ENCODE measurements around the gene NRIP1. TPM values are rescaled to one million over a fixed set of nuclear protein-coding genes. Genes with fewer than 3 reads are reported as not detected.

Gene NRIP1
- total and polyA plus RNA-seq, 10 of the 15 experiments (the other 5 are each of a cell fraction or from before 2014, with no cell fraction given) = 2.9 to 26.1 (median 9.3) TPM

GRCh38 chr21:15066123-15066575, 1.3 kb upstream of the NRIP1 start:
- H3K27ac ChIP-seq (ENCODE audit: control insufficient read depth, insufficient read depth) = no peak overlapping the region
- in situ Hi-C loops (cut with MboI) (loop anchor here (10.0 kb wide), 1 partner anchor 419 kb away; no protein-coding TSS in a partner anchor), intact Hi-C loops (cut with micrococcal nuclease; ENCODE audit: unreplicated experiment) (loop anchor here (5.0 to 10.0 kb wide), 4 partner anchors 369 to 684 kb away; partner anchors contain the start of genes HSPA13 and SAMSN1)
- ATAC-seq = no peak; the same call in 2 of the 3 replicates
- H3K4me1 ChIP-seq (ENCODE audit: control insufficient read depth, insufficient read depth, low read length) = no peaks in the 10 kb centered on the region
- H3K9ac ChIP-seq (ENCODE audit: control insufficient read depth, insufficient read depth, low read length) = no peak overlapping the region; the same call in 1 of the 2 replicates
- DNase-seq (ENCODE audit: low read depth, low spot score) = no peak
- WGBS (ENCODE audit: insufficient coverage, insufficient replicate concordance, low lambda C conversion rate, missing lambda C conversion rate) = 1% methylated on average over 8 of the region's 8 CpGs
- peaks cover 0 to 5% of the 10 kb centered on the region in 2 experiments; a peak in 1 of 4 replicates for H3K27me3 ChIP-seq (replicated peaks in 1 of 2; ENCODE audit: control insufficient read depth in 2 of 2, insufficient read depth in 2 of 2, low read length in 1 of 2)
- ChIA-PET POLR2A (interaction anchor here (0.6 kb wide), 1 partner anchor 971 kb away, joined by 4 read pairs; no protein-coding TSS in a partner anchor), SMC1A (ENCODE audit: uncharacterized antibody, unreplicated experiment) (interaction anchor here (1.1 to 2.7 kb wide), 5 partner anchors 9 to 199 kb away, joined by 3 to 9 read pairs (median 4); no protein-coding TSS in a partner anchor), CTCF (interaction anchor here (0.9 to 1.3 kb wide), 4 partner anchors 12 to 417 kb away, joined by 3 to 4 read pairs (median 3); no protein-coding TSS in a partner anchor), RAD21 (ENCODE audit: unreplicated experiment) (interaction anchor here (0.9 to 1.7 kb wide), 3 partner anchors 189 to 420 kb away, joined by 3 to 5 read pairs (median 3); no protein-coding TSS in a partner anchor)
- no peaks in the 10 kb centered on the region for H3K9me3 ChIP-seq (replicated peaks; ENCODE audit: control insufficient read depth, insufficient read depth, low read length)
- BruUV-seq (replicated peaks) = no TSS peak
- TF ChIP-seq JUNB (IDR thresholded peaks at IDR 0.05) (peak; percentile 55), MYB (IDR thresholded peaks at IDR 0.05; ENCODE audit: borderline replicate concordance, low read depth, low read length) (no peak), IKZF2 (IDR thresholded peaks at IDR 0.05) (0 out of 4 replicates have a peak, but pooled peaks have one; percentile 57 to 69), BMI1 (IDR thresholded peaks at IDR 0.05; ENCODE audit: borderline replicate concordance) (peak; percentile 49; the same call in 1 of the 2 replicates), E4F1 (IDR thresholded peaks at IDR 0.05; ENCODE audit: borderline replicate concordance, partially characterized antibody) (no peak)
- no peak for FAIRE-seq
- H3K36me3 ChIP-seq (ENCODE audit: control insufficient read depth in 2 of 2, insufficient read depth in 2 of 2, low read length in 1 of 2) = no peaks in the 10 kb centered on the region
- peak overlapping the region; percentile 91 for H3K4me3 ChIP-seq
- H4K20me1 ChIP-seq (ENCODE audit: control insufficient read depth, insufficient read depth) = no peaks in the 10 kb centered on the region
- H2AFZ ChIP-seq (ENCODE audit: control insufficient read depth, low read depth, low read length) = 0 out of 2 replicates have a peak overlapping the region, but pooled peaks have one; percentile 5
- peaks cover 35% of the 10 kb centered on the region for H3K79me2 ChIP-seq (ENCODE audit: control insufficient read depth, insufficient read depth, low read length)
- peak overlapping the region; percentile 93 for H3K4me2 ChIP-seq (ENCODE audit: control insufficient read depth, insufficient read depth)

Data from GM12878 (cell line).